ENCODE data around the gene PI4KB. TPM values are rescaled to one million over a fixed set of nuclear protein-coding genes. Genes with fewer than 3 reads are reported as not detected.

The PI4KB gene
- total and polyA plus RNA-seq, 2 experiments from 2014 or later: 15.3 to 25.5 TPM

DNA sequence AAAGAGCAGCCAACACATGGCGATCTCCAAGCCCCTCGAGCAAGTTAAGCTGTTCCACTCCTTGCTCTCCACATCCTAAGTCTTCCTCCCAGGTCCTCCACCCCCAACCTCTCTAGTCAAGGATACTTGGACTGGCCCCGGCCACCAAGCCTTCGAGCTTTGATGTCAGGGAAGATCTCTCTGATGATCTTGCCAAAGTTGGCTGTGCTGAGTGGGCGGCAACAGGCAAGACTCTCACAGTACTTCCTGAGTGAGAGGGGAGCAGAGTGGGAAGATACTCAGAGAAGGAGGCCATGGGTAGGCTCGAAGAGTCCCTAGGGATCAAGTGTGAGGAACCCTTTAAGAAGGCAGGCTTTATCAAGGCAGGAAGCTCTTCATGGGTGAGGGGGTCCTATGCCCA is 17.1 kb upstream of the PI4KB start (continued):
- TF ChIP-seq, protein P1, sequence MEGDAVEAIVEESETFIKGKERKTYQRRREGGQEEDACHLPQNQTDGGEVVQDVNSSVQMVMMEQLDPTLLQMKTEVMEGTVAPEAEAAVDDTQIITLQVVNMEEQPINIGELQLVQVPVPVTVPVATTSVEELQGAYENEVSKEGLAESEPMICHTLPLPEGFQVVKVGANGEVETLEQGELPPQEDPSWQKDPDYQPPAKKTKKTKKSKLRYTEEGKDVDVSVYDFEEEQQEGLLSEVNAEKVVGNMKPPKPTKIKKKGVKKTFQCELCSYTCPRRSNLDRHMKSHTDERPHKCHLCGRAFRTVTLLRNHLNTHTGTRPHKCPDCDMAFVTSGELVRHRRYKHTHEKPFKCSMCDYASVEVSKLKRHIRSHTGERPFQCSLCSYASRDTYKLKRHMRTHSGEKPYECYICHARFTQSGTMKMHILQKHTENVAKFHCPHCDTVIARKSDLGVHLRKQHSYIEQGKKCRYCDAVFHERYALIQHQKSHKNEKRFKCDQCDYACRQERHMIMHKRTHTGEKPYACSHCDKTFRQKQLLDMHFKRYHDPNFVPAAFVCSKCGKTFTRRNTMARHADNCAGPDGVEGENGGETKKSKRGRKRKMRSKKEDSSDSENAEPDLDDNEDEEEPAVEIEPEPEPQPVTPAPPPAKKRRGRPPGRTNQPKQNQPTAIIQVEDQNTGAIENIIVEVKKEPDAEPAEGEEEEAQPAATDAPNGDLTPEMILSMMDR (conservative IDR thresholded peaks at IDR 0.05; ENCODE audit: low read depth in 2 of 2): no peak
- TF ChIP-seq POLR2AphosphoS5 (IDR thresholded peaks at IDR 0.05; ENCODE audit: low read depth) (no peak), EZH2phosphoT487 (IDR thresholded peaks at IDR 0.05; ENCODE audit: unreplicated experiment) (no peak), JUNB (IDR thresholded peaks at IDR 0.05; ENCODE audit: unreplicated experiment) (no peak), STAT1 (IDR thresholded peaks at IDR 0.05; ENCODE audit: unreplicated experiment) (no peak)
- TF ChIP-seq, protein P2, sequence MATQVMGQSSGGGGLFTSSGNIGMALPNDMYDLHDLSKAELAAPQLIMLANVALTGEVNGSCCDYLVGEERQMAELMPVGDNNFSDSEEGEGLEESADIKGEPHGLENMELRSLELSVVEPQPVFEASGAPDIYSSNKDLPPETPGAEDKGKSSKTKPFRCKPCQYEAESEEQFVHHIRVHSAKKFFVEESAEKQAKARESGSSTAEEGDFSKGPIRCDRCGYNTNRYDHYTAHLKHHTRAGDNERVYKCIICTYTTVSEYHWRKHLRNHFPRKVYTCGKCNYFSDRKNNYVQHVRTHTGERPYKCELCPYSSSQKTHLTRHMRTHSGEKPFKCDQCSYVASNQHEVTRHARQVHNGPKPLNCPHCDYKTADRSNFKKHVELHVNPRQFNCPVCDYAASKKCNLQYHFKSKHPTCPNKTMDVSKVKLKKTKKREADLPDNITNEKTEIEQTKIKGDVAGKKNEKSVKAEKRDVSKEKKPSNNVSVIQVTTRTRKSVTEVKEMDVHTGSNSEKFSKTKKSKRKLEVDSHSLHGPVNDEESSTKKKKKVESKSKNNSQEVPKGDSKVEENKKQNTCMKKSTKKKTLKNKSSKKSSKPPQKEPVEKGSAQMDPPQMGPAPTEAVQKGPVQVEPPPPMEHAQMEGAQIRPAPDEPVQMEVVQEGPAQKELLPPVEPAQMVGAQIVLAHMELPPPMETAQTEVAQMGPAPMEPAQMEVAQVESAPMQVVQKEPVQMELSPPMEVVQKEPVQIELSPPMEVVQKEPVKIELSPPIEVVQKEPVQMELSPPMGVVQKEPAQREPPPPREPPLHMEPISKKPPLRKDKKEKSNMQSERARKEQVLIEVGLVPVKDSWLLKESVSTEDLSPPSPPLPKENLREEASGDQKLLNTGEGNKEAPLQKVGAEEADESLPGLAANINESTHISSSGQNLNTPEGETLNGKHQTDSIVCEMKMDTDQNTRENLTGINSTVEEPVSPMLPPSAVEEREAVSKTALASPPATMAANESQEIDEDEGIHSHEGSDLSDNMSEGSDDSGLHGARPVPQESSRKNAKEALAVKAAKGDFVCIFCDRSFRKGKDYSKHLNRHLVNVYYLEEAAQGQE (IDR thresholded peaks at IDR 0.05; ENCODE audit: unreplicated experiment): no peak

DNA sequence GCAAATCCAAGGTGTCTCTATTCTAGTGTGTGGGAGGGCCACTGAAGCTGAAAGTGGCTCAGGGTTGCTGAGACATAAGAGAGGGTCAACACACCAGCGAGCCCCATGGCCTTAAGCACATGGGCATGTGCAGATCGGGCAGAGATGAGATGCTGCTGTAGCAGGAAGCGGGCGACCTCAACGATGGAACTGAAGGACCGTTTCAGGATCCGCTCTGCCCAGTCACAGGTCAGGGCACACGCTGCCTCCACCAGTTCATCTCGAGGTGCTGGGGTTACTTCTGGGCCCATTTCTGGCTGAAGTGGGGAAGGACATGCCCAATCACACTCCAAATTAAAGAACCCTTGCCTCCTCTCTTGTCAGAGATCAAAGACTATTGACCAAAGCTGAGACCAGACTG is 16.4 kb upstream of the PI4KB start:
- Mint-ChIP-seq H3K27ac (peak overlapping the region; percentile 33; the same call in 1 of the 2 replicates), H3K27me3 (ENCODE audit: insufficient read depth, low read depth, poor library complexity) (peaks cover 17% of the 10 kb centered on the region), H3K4me1 (peaks cover 26% of the 10 kb centered on the region), H3K9me3 (no peaks in the 10 kb centered on the region), H3K36me3 (ENCODE audit: low read depth) (peaks cover 43% of the 10 kb centered on the region), H3K4me3 (no peak overlapping the region)
- DNase-seq (ENCODE audit: low spot score) (no peak), ATAC-seq (no peak)
- TF ChIP-seq, protein P1 (conservative IDR thresholded peaks at IDR 0.05; ENCODE audit: low read depth in 2 of 2): no peak
- TF ChIP-seq, protein P2 (IDR thresholded peaks at IDR 0.05; ENCODE audit: unreplicated experiment): no peak
- TF ChIP-seq CREB1 (CRISPR knock-in tag; IDR thresholded peaks at IDR 0.05; ENCODE audit: low read depth) (no peak), ZNF331 (CRISPR knock-in tag; IDR thresholded peaks at IDR 0.05; ENCODE audit: low read depth) (no peak), NANOG (IDR thresholded peaks at IDR 0.05; ENCODE audit: borderline replicate concordance) (no peak)
- Histone ChIP-seq H2AFZ (no peak overlapping the region), H3K27ac (ENCODE audit: low read depth) (no peak overlapping the region), H3K27me3 (ENCODE audit: insufficient read depth) (no peaks in the 10 kb centered on the region), H3K36me3 (ENCODE audit: insufficient read depth) (peaks cover 10% of the 10 kb centered on the region; the same call in 1 of the 2 replicates), H3K4me1 (ENCODE audit: insufficient read depth) (peaks cover 18% of the 10 kb centered on the region), H3F3A (replicated peaks; ENCODE audit: low read depth) (peaks cover 17% of the 10 kb centered on the region; the same call in 1 of the 2 replicates), H4K20me1 (replicated peaks; ENCODE audit: insufficient read depth) (no peaks in the 10 kb centered on the region; the same call in 1 of the 2 replicates), H3K4me3 (no peak overlapping the region), H3K4me2 (no peak overlapping the region), H3K79me2 (replicated peaks; ENCODE audit: insufficient read depth) (peaks cover 16% of the 10 kb centered on the region), H3K9me2 (ENCODE audit: insufficient read depth) (no peaks in the 10 kb centered on the region)
